Forelimb muscle (tissue), 1 donor: ENCODE results near the gene CRTC3. TPM values are rescaled to one million over a fixed set of nuclear protein-coding genes. Genes with fewer than 3 reads are reported as not detected.

Experiments used
- DNase-seq: peaks from one replicate; pipeline ENCODE4 v3.0.0-alpha.2; 2013; ENCODE audit warnings: low read depth
- polyA plus RNA-seq: library from polyadenylated mRNA; unstranded; fragments of 120-200 nt; gene quantifications from one replicate; pipeline ENCODE4 v1.2.1, GENCODE V29; 2013; ENCODE audit not compliant: insufficient read length

The CRTC3 gene
- polyA plus RNA-seq, 1 donor, result 21.9 TPM

DNA sequence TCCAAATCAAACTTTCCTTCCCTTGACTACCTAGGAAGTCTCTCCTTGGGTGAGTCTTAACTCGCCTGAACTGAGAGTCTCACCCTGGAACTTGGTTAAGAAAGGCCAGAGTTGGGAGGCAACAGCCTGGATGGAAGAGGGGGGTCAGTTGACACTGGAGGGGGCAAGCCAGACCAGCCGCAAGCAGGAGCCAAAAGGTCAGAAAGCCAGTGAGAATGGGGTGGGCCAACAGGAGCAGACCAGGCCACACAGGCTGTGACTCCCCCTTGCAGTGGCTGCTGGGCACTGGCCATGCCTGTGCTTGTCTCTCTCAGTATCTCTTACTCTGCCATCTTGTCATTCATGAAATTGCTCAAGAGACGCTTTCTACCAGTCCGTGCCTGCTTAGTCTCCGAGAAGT, 32.9 kb downstream of the CRTC3 start:
- no peak for DNase-seq

- DNase-seq, result no peak
Observed at GRCh38 chr15:90563463-90563862, 33.7 kb downstream of the CRTC3 start.

GRCh38 chr15:90564051-90564450, 34.3 kb downstream of the CRTC3 start:
- DNase-seq, result no peak

GRCh38 chr15:90564590-90564989, 34.9 kb downstream of the CRTC3 start:
- no peak for DNase-seq

- DNase-seq, result no peak
Observed at GRCh38 chr15:90565866-90566265, 36.1 kb downstream of the CRTC3 start.

DNA sequence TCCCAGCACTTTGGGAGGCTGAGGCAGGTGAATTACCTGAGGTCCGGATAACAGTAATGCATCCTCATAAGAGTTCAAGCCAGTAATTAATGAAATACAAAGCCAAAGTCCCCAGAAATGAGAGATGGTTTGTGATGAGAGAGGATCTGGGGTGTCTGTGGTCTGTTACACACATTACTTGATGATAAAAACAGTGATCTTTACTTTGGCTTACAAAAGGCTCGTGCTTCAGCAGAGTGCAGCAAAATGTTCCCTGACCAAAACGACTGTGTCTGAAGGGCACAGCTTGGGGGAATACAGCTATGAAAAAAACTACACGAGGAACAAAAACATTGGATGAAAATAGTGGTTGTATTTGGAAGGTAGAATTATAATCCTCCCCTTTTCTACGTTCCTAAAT, 40.9 kb downstream of the CRTC3 start:
- DNase-seq, result no peak

DNA sequence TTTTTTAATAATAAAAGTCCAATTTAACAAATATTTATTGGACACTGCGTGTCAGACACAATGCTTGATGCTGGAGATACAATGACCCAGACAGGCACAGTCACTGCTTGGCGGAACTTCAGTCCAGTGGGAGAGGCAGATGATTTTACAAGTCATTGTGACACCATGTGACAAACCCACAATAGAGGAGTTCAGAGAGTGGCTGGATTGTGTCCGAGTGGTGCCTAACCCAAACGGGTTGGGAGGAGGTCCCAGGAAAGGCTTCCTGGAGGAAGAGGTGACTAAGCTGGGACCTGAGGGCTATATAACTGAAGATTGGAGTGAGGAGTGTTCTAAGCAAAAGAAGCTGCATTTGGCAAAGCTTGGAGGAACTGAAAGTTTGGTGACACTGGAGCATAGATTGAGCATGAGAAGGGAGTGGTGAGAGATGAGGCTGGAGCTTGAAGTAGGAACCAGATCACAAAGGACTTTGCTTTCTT, 41.4 kb downstream of the CRTC3 start:
- DNase-seq, result no peak

GRCh38 chr15:90572893-90573292, 43.2 kb downstream of the CRTC3 start:
- no peak for DNase-seq

- no peak for DNase-seq
Observed at GRCh38 chr15:90576711-90577389, 47.1 kb downstream of the CRTC3 start.

- DNase-seq, result no peak
Observed at GRCh38 chr15:90579213-90579612, 49.5 kb downstream of the CRTC3 start.

GRCh38 chr15:90580099-90580498, 50.4 kb downstream of the CRTC3 start:
- DNase-seq, result no peak

DNA sequence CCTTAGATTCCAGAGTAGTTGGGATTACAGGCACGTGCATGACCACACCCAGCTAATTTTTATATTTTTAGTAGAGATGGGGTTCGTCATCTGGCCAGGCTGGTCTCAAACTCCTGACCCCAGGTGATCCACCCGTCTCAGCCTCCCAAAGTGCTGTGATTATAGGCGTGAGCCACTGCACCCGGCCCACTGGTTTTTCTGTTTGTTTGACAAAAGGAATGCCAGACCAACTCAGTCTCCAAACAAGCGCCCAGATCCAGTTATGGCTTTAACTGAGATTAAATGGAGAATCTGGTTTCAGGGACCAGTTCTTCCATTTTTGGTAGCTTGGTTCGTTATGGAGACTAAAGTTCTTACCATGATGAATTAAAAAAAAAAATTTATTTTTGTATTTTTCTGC, 50.8 kb downstream of the CRTC3 start:
- no peak for DNase-seq

- DNase-seq, result no peak
Observed at GRCh38 chr15:90580946-90581345, 51.2 kb downstream of the CRTC3 start.

DNA sequence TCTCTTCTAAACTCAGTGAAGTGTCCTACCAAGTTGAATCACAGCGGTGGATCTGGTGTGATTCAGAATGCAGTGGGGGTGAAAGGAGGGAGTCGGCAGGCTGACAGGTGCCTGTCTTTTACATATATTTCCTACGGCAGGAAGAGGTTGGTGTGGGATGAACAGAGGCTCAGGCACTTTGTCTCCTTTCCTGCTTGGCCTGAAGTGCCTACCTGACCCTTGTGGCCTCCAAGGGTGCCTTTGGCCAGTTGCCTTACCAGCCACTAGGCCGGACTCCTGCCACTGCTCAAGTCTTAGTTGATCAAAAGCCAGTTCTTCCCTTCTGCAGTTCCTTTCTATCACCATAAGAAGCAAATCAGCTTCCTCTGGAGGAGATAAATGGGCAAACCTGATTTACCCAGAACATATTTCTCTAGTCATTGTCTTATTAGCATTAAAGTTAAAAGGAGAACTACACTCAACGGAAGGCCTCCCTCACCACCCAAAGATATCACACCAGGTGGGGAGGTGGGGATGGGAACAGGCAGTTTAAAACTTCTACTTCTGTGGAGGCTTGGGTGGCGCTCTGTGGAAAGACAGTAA, 52.1 kb downstream of the CRTC3 start:
- DNase-seq, result no peak

GRCh38 chr15:90582553-90582952, 52.8 kb downstream of the CRTC3 start:
- DNase-seq, result no peak

- no peak for DNase-seq
Observed at GRCh38 chr15:90583471-90584252, 53.9 kb downstream of the CRTC3 start.

GRCh38 chr15:90584841-90585240, 55.1 kb downstream of the CRTC3 start:
- no peak for DNase-seq

DNA sequence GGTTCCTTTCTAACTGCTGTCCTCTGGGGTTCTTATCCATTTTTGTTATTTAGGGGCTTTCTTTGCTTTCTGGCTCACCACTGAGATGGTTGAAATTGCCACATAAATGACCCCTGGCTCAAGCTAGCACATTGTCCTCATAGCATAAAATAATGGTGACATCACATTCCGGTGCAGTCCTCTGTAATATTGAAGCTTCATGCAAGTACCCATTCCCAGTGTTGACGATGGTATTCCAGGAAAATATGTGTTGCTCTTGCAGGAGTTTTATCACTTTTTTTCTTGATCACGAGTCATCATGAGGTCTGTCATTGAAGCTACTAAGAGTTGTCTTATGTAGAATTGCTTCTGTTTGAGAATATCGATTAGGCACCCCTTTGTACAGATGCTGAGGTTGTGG, 56.1 kb downstream of the CRTC3 start:
- DNase-seq, result no peak

DNA sequence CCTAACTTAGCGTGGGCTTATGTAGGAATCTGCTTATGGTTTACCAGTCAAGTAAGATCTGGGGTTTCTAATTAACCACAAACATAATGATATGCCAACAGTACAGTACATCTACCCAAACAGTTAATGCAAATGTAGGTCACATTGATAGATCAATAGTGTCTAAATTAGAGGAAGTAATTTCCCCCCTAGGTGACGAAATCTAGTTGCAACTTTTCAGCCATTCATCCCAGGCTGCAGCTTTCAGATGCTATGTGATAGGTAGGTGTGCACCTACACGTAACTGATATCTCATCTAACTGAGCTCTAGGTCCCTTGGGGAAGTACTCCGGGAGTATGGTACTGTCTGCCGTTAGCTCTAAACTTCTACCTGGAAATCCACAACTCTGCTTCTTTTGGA, 57.2 kb downstream of the CRTC3 start:
- DNase-seq, result no peak

DNA sequence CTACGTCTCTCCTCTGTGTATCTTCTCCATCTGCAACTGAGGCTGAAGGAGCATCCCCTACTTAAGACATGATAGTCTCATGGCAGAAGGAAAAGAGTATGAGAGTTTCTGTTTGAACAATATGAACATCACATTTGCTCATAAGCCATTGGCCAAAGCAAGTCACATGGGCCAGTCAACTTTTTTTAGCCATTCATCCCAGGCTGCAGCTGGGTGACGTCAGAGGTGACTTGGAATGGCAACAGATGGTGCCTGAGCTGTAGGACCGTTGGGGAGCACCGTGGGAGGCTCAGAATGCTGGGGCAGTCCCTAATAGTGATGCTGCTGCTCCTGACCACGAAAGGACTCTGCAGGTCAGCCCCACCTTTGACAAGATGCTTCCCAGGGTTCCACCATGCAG, 58.7 kb downstream of the CRTC3 start:
- no peak for DNase-seq

DNA sequence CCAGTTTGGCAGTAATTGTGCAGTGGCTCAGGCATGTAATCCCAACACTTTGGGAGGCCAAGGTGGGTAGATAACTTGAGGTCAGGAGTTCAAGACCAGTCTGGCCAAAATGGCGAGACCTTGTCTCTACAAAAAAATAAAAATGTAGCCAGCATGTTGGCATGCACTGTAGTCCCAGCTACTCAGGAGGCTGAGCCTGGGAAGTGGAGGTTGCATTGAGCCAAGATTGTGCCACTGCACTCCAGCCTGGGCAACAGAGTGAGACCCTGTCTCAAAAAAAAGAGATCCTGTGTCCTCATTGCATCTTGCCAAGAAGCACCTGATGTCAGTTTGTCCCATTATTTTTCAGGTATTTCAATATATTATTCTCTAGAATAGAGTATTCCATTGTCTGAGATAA, 61.8 kb downstream of the CRTC3 start:
- DNase-seq, result no peak

DNA sequence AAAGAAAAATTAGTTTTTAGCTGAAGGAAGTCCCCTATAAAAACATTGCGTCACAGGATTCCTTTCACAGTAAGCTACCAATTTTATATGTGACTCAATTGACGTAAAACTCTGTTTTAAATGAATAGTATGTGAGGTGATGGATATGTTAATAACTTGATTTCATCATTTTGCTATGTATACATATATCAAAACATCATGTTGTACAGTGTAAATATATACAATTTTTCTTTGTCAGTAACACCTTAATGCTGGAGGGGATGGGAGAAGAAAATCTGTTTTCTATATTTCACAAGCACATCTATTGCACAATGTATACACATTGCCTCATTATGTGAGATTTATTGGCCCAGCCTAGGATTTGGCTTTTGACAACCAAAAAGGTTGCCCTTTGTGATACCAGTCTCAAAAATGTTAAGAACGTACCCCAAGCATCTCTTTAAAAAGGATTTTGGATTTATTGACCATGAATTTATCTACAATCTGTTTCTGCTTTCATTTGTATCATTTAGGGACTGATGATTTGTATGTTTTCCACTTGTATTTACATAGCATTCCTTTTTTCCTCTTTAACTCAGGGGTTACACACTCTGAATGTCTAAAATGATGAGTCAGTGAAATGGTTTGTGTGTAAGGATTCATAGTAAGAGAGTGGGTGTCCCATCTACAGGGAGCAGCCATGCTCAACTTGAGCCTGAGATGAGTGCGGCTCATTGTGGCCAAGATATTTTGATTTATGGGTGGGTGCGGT, 62.6 kb downstream of the CRTC3 start:
- no peak for DNase-seq
